Measurements from ENCODE around the gene MTMR3.

The MTMR3 gene

DNA sequence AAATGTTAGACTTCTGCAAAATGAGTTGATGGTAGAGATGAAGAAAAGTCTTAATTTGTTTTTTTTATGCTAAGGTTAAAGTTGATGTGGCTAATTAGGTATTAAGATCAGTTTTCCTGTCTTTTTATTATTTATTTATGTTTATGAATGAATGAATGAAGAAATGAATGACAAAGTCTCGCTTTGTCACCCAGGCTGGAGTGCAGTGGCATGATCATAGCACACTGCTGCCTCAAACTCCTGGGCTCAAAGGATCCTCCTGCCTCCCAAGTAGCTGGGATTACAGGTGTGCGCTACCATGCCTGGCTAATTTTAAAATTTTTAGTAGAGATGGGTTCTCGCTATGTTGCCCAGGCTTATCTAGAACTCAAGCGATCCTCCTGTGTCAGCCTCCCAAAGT lies 29.2 kb downstream of the MTMR3 start:
- TF ChIP-seq, protein P1, sequence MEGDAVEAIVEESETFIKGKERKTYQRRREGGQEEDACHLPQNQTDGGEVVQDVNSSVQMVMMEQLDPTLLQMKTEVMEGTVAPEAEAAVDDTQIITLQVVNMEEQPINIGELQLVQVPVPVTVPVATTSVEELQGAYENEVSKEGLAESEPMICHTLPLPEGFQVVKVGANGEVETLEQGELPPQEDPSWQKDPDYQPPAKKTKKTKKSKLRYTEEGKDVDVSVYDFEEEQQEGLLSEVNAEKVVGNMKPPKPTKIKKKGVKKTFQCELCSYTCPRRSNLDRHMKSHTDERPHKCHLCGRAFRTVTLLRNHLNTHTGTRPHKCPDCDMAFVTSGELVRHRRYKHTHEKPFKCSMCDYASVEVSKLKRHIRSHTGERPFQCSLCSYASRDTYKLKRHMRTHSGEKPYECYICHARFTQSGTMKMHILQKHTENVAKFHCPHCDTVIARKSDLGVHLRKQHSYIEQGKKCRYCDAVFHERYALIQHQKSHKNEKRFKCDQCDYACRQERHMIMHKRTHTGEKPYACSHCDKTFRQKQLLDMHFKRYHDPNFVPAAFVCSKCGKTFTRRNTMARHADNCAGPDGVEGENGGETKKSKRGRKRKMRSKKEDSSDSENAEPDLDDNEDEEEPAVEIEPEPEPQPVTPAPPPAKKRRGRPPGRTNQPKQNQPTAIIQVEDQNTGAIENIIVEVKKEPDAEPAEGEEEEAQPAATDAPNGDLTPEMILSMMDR (IDR thresholded peaks at IDR 0.05): no peak

DNA sequence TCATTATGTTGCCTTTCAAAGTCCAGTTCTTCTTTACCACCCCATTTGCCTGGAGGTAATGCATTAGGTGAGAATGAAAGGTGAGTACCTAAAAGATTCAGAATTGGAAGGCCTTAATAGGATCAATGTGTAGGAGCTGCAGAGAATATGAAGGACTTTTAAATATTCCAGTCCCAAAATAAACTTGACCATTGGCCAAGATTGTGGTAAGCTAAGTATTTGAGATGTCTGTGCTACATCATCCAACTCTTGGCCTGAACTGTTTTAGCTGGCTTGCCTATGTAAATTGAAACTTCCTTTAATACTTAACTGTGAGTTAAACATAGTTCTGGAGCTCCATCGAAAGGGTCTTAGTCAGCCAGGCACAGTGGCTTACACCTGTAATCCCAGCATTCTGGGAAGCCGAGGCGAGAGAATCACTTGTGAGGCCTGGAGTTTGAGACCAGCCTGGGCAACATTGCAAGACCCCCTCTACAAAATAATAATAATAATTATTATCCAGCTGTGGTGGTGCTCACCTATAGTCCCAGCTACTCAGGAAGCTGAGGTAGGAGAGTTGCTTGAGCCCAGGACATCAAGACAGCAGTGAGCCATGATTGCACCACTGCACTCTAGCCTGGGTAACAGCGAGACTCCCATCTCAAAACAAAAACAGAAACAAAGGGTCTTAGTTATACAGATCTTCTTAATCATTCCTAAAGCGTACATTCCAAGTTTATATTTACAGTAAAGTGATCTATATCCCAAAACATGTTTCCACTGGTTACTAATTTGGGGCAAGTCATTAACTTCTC lies 29.8 kb downstream of the MTMR3 start:
- TF ChIP-seq, protein P1 (IDR thresholded peaks at IDR 0.05): no peak

DNA sequence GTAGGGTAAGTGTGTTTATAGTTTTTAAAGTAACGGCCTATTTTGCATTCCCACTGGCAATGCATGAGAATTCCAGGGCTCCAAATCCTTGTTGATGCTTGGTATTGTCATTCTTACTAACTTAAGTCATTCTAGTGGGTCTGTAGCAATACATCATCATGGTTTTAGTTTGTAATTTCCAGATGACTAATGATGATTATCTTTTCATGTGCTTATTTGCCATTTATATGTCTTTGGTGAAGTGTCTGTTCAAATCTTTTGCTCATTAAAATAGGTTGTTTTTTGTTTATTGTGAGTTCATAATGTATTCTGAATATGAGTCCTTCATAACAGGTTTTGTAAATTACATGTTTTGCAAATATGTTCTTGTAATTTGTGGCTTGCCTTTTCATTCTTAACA lies 31.2 kb downstream of the MTMR3 start:
- TF ChIP-seq, protein P1 (IDR thresholded peaks at IDR 0.05): no peak

DNA sequence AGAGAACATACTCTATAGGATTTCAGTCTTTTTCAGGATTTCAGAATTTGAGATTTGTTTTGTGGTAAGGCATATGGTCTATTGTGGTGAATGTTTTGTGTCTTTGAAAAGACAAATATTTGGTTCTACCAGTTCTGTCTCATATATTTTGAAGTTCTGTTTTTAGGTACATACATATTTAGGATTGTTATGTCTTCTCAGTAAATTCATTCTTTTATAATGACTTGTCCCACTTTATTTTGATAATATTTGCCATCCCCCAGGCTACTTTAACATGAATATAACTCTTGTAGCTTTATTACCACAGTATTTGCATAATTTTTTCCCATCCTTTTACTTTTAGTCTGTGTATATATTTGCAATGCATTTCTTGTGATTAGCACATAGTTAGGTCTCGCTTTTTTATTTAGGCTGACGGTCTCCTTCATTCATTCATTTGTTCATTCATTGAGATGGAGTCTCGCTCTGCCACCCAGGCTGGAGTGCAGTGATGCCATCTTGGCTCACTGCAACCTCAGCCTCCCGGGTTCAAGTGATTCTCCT lies 32.1 kb downstream of the MTMR3 start:
- TF ChIP-seq, protein P1 (IDR thresholded peaks at IDR 0.05): no peak

DNA sequence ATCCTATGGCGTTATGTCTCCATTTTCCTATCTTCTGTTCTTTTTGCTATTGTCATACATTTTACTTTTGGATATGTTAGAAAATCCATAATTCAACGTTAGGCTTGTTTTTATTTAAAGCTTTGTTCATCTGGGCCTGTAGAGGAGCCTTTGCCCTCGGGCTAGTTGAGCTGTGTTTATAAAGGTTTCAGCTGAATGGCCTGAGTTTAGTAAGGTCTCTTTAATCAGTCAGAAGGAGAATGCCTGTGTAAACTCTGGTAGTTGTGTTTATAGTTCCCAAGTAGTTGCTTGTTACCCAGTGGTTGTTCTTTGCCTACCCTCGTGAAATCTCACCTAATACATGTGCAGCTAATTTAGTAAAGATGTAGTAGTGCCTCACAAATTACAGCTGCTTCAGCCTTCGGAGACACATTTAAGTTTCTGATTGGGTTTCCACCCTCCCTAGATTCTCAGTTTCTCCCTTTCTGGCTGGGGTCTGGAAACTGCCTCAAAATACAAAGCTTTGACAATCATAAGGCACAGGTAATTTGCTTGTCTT lies 33.1 kb downstream of the MTMR3 start:
- TF ChIP-seq, protein P1 (IDR thresholded peaks at IDR 0.05): no peak

DNA sequence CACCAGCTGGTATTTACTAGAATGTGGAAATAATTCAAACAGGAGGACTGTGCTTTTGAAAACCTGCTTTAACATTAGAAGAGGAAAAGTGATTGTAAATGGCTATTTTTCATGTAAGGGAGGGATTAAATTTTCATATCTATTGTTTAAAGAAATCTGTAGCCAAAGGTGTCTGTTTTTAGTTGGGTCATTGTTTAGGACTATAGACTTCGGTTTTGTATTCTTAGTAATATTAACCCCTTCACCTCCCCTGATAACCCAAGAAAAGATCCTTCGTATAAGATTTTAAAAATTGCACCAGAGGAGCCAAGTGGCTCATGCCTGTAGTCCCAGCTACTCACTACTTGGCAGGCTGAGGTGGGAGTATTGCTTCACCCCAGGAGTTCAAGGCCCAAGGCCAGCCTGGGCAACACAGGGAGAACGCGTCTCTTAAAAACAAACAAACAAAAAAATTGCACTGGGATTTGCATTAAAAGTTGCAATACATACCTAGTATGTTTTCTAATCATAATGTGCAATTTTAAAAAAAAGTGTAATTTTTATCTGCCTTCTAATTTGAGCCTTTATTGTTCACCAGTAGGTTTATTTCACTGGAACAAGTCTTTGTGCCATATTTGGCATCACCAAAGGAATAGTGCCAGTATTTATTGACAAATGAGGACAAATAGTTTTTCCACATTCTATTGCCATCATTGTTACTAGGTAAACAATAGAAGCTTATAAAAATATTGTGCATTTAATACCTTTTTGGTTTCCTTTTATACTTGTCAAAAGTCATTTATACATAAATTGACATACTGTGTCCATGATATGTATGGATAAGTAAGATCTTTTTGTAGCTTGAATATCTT lies 34.3 kb downstream of the MTMR3 start:
- TF ChIP-seq, protein P1 (IDR thresholded peaks at IDR 0.05): no peak

DNA sequence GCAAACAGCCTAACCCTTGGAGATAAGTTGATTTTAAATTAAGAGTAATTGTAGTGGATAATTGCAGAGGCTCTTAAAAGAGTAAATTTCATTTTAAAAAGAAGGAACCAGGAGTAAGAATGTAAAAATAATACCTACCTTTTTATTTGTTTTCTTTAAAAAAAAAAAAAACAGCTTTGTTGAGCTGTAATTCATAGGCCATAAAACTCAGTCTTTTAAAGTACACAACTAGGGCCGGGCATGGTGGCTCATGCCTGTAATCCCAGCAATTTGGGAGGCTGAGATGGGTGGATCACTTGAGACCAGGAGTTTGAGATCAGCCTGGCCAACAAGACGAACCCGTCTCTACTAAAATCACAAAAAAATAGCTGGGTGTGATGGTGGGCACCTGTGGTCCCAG lies 42.4 kb downstream of the MTMR3 start:
- TF ChIP-seq, protein P1 (IDR thresholded peaks at IDR 0.05): no peak

All from LNCAP (cell line).